Stomach (tissue), 9 donors: ENCODE measurements around the gene TSPAN33. TPM values are rescaled to one million over a fixed set of nuclear protein-coding genes. Genes with fewer than 3 reads are reported as not detected.
"Not testable (repeated sequence)": the region's sequence is repeated elsewhere in the genome, so short reads cannot be mapped to it uniquely, and the experiment has no call there.

Source experiments
- DNase-seq, 2 donors: peaks; one replicate each; pipeline versions ENCODE4 v3.0.0 to v3.0.0-alpha.2; 2013 to 2019
- H3K27ac ChIP-seq, 5 donors: fragments of 200-600 bp in 4 of 5; sonication (generic) in 4 of 5; one replicate each; pipeline ENCODE4 v1.5.1; 2013 to 2019; ENCODE audit warnings: mild to moderate bottlenecking in 1 of 5, moderate library complexity in 1 of 5
- H3K27me3 ChIP-seq, 3 donors: fragments of 200-600 bp; sonication (generic); one replicate each; pipeline ENCODE4 v1.5.1; 2017 to 2019; ENCODE audit warnings: mixed run types in 1 of 3
- H3K36me3 ChIP-seq, 4 donors: fragments of 200-600 bp; sonication (generic); 1 replicate in 3 of 4; 2 replicates in 1 of 4; pipeline ENCODE4 v1.5.1; 2016 to 2019
- H3K4me1 ChIP-seq, 4 donors: fragments of 200-600 bp; sonication (generic); one replicate each; pipeline ENCODE4 v1.5.1; 2016 to 2019
- H3K4me3 ChIP-seq, 4 donors: fragments of 200-600 bp; sonication (generic) in 3 of 4; one replicate each; pipeline ENCODE4 v1.5.1; 2016 to 2019; ENCODE audit warnings: mild to moderate bottlenecking in 1 of 4
- H3K9me3 ChIP-seq, 4 donors: fragments of 200-600 bp; sonication (generic); one replicate each; pipeline ENCODE4 v1.5.1; 2016 to 2019
- CTCF ChIP-seq, 7 experiments: fragments of 450-650 bp in 4 of 7; fragments of 200-600 bp in 3 of 7; sonication (generic) in 3 of 7; IDR thresholded peaks; one replicate each; pipeline ENCODE4 v1.5.1; 2016 to 2019; ENCODE audit warnings: antibody characterized with exemption in 7 of 7, control low read depth in 2 of 7, mild to moderate bottlenecking in 1 of 7
- EP300 ChIP-seq: sonication (generic); formaldehyde crosslinking; IDR thresholded peaks from one replicate; pipeline ENCODE4 v1.6.1; 2017; ENCODE audit warnings: antibody characterized with exemption
- POLR2A ChIP-seq, 4 donors: fragments of 450-650 bp; IDR thresholded peaks; one replicate each; pipeline ENCODE4 v1.6.1; 2016; ENCODE audit warnings: antibody characterized with exemption in 4 of 4, control low read depth in 2 of 4, mild to moderate bottlenecking in 1 of 4, moderate library complexity in 1 of 4
- POLR2AphosphoS5 ChIP-seq, 3 donors: sonication (generic); formaldehyde crosslinking; IDR thresholded peaks; one replicate each; pipeline ENCODE4 v1.6.1; 2016; ENCODE audit warnings: antibody characterized with exemption in 3 of 3
- WGBS, 5 donors: extraction: QIAGEN DNeasy Blood & Tissue Kit in 3 of 5; methylation state at CpG; one replicate each; pipeline versions ENCODE4 v1.1.5 to v1.1.7; 2013 to 2018; 5-methylcytosine and 5-hydroxymethylcytosine counted together
- intact Hi-C: fragments of 100-400 bp; cut with DNase I; formaldehyde crosslinking; loops from one replicate; pipeline ENCODE4 v1.15.1; 2023; ENCODE audit warnings: low total_unique reads
- polyA plus RNA-seq, 3 donors: library from polyadenylated mRNA; stranded (reverse); fragments of 200-250 nt; gene quantifications; one replicate each; pipeline ENCODE4 v1.2.3, GENCODE V29; 2013
- total RNA-seq, 5 donors: library from RNA; depleted of rRNA; stranded (reverse); fragments of >200 nt; gene quantifications; one replicate each; pipeline versions ENCODE4 v1.1.0 to v1.2.3, GENCODE V29; 2014 to 2016
- donor health status: healthy with polysubstance abuse.
- donor health status: Bipolar disorder and iron deficiency.
- donor health status: healthy.

Gene TSPAN33
- total and polyA plus RNA-seq, 8 donors: 1.8 to 20.9 (median 8.5) TPM

- 71 to 91% (median 85%) methylated on average over 2 to 4 of the region's 4 CpGs for WGBS, 5 donors
Measured at GRCh38 chr7:129212596-129212995, 68.1 kb downstream of the TSPAN33 start.

GRCh38 chr7:129213828-129214227 lies 69.3 kb downstream of the TSPAN33 start:
- H3K27ac ChIP-seq: no peak overlapping the region

More at GRCh38 chr7:129212596-129212995, 68.1 kb downstream of the TSPAN33 start:
- Histone ChIP-seq H3K27me3 (peaks cover 0 to 3% (median 0%) of the 10 kb centered on the region in 3 donors), H3K36me3 (peaks cover 0 to 40% (median 17%) of the 10 kb centered on the region in 4 donors), H3K4me1 (peaks cover 0 to 6% (median 0%) of the 10 kb centered on the region in 4 donors), H3K9me3 (no peaks in the 10 kb centered on the region), H3K27ac (no peak overlapping the region), H3K4me3 (no peak overlapping the region)
- intact Hi-C loops: loop anchor here (10.0 kb wide), 2 partner anchors 82 to 252 kb away; no protein-coding TSS in a partner anchor
- TF ChIP-seq POLR2AphosphoS5 (IDR thresholded peaks at IDR 0.05) (no peak), CTCF (IDR thresholded peaks at IDR 0.05) (no peak), EP300 (no peak), POLR2A (IDR thresholded peaks at IDR 0.05) (no peak)
- no peak for DNase-seq

GRCh38 chr7:129215691-129216090 lies 71.2 kb downstream of the TSPAN33 start:
- H3K36me3 ChIP-seq: peaks cover 0 to 22% (median 15%) of the 10 kb centered on the region in 4 donors
- H3K4me1 ChIP-seq, H3K9me3 ChIP-seq, DNase-seq, H3K27ac ChIP-seq, H3K4me3 ChIP-seq: not testable (repeated sequence)
- H3K27me3 ChIP-seq: peaks cover 0 to 11% (median 0%) of the 10 kb centered on the region in 3 donors
- 91 to 98% (median 94%) methylated on average over 15 of the region's 15 CpGs for WGBS, 5 donors
- intact Hi-C loops: loop anchor here (10.0 kb wide), 2 partner anchors 79 to 249 kb away; no protein-coding TSS in a partner anchor

More at GRCh38 chr7:129213828-129214227, 69.3 kb downstream of the TSPAN33 start:
- intact Hi-C loops: loop anchor here (10.0 kb wide), 2 partner anchors 81 to 251 kb away; no protein-coding TSS in a partner anchor
- peaks cover 0 to 12% (median 6%) of the 10 kb centered on the region in 4 donors for H3K4me1 ChIP-seq
- no peak for TF ChIP-seq POLR2AphosphoS5 (IDR thresholded peaks at IDR 0.05)
- H3K36me3 ChIP-seq: peaks cover 0 to 31% (median 16%) of the 10 kb centered on the region in 4 donors
- H3K9me3 ChIP-seq: no peaks in the 10 kb centered on the region
- 56 to 63% (median 61%) methylated on average over 15 of the region's 15 CpGs for WGBS, 5 donors
- peaks cover 0 to 11% (median 0%) of the 10 kb centered on the region in 3 donors for H3K27me3 ChIP-seq
- peak in 1 of 2 donors; percentile 44 for DNase-seq
- H3K4me3 ChIP-seq: no peak overlapping the region

GRCh38 chr7:129216101-129216715 lies 71.7 kb downstream of the TSPAN33 start:
- not testable (repeated sequence) for DNase-seq, H3K4me3 ChIP-seq, H3K9me3 ChIP-seq, H3K4me1 ChIP-seq, H3K27ac ChIP-seq
- intact Hi-C loops: loop anchor here (10.0 kb wide), 2 partner anchors 79 to 249 kb away; no protein-coding TSS in a partner anchor
- WGBS, 5 donors: 84 to 97% (median 97%) methylated on average over 9 to 34 of the region's 34 CpGs
- Histone ChIP-seq H3K36me3 (peaks cover 0 to 18% (median 11%) of the 10 kb centered on the region in 4 donors), H3K27me3 (peaks cover 0 to 11% (median 0%) of the 10 kb centered on the region in 3 donors)

GRCh38 chr7:129216821-129217416 lies 72.4 kb downstream of the TSPAN33 start:
- not testable (repeated sequence) for H3K27ac ChIP-seq, DNase-seq, H3K9me3 ChIP-seq, H3K4me1 ChIP-seq, H3K4me3 ChIP-seq
- H3K27me3 ChIP-seq: peaks cover 0 to 11% (median 0%) of the 10 kb centered on the region in 3 donors
- H3K36me3 ChIP-seq: peaks cover 0 to 10% (median 8%) of the 10 kb centered on the region in 4 donors
- intact Hi-C loops: loop anchor here (10.0 kb wide), 2 partner anchors 78 to 248 kb away; no protein-coding TSS in a partner anchor
- WGBS, 5 donors: 51 to 65% (median 53%) methylated on average over 7 to 8 of the region's 8 CpGs

- peaks cover 0 to 11% (median 0%) of the 10 kb centered on the region in 3 donors for H3K27me3 ChIP-seq
- H3K36me3 ChIP-seq: no peaks in the 10 kb centered on the region
- no peak overlapping the region for H3K4me3 ChIP-seq
- intact Hi-C loops: loop anchor here (10.0 kb wide), 2 partner anchors 76 to 246 kb away; no protein-coding TSS in a partner anchor
- no peaks in the 10 kb centered on the region for H3K9me3 ChIP-seq
- no peak overlapping the region for H3K27ac ChIP-seq
- H3K4me1 ChIP-seq: peaks cover 0 to 9% (median 6%) of the 10 kb centered on the region in 4 donors
- 9 to 16% (median 14%) methylated on average over 9 of the region's 9 CpGs for WGBS, 5 donors
- TF ChIP-seq CTCF (IDR thresholded peaks at IDR 0.05) (peak in 5 of 7 experiments; percentile 82 to 91 (median 87)), EP300 (no peak), POLR2AphosphoS5 (IDR thresholded peaks at IDR 0.05) (peak in 1 of 3 donors; percentile 61)
- peak; percentile 89 to 94 for DNase-seq
Measured at GRCh38 chr7:129218514-129219062, 74.1 kb downstream of the TSPAN33 start.

- peaks cover 4 to 14% (median 9%) of the 10 kb centered on the region in 4 donors for H3K4me1 ChIP-seq
- not testable (repeated sequence) for H3K4me3 ChIP-seq, H3K27ac ChIP-seq, DNase-seq, H3K36me3 ChIP-seq, H3K9me3 ChIP-seq
- intact Hi-C loops: loop anchor here (10.0 kb wide), 2 partner anchors 76 to 246 kb away; no protein-coding TSS in a partner anchor
- 86 to 95% (median 94%) methylated on average over 4 of the region's 4 CpGs for WGBS, 5 donors
- H3K27me3 ChIP-seq: peaks cover 0 to 11% (median 0%) of the 10 kb centered on the region in 3 donors
Measured at GRCh38 chr7:129219166-129219565, 74.7 kb downstream of the TSPAN33 start.
